HepG2 (cell line): ENCODE measurements around the gene TOMM7. TPM values are rescaled to one million over a fixed set of nuclear protein-coding genes. Genes with fewer than 3 reads are reported as not detected.

Experiments used
- ATAC-seq: fragments of 200-7000 bp; cut with Tn5 transposase; 3 replicates; pipeline ENCODE4 v1.9.1; 2020; ENCODE audit warnings: mild to moderate bottlenecking, moderate library complexity
- BruUV-seq: library from RNA; stranded (reverse); fragments of 400-500 nt; replicated peaks from 2 replicates; lab custom pipeline; 2021; lab: Mats Ljungman, UMichigan
- CTCF ChIA-PET: fragments of 300-600 bp; formaldehyde crosslinking; extraction: SDS; loops from one replicate; lab custom pipeline; 2021; ENCODE audit warnings: low total read pairs, inconsistent platforms, low intra/inter-chr PET ratio; lab: Yijun Ruan, JAX
- POLR2A ChIA-PET: fragments of 350-600 bp; sonication (Branson Sonifier 250); formaldehyde crosslinking; loops from one replicate; lab custom pipeline; 2020; ENCODE audit warnings: antibody characterized with exemption, inconsistent platforms; lab: Yijun Ruan, JAX
- DNase-seq: peaks from one replicate; pipeline ENCODE4 v3.0.0-alpha.2; 2015; ENCODE audit warnings: low spot score
- FAIRE-seq: peaks from 3 replicates; lab custom pipeline; 2011; peaks lifted over from hg19 to GRCh38; lab: Jason Lieb, UNC
- H2AFZ ChIP-seq: one replicate; pipeline ENCODE4 v1.6.1; 2011; ENCODE audit warnings: low read length, inconsistent platforms
- H3K27ac ChIP-seq: fragments of 300-600 bp; 3 replicates; pipeline ENCODE4 v1.8.0; 2011; ENCODE audit warnings: mixed run types, mild to moderate bottlenecking, mixed read lengths, low read length, inconsistent platforms; ENCODE audit not compliant: insufficient read depth; ENCODE audit errors: extremely low read length
- H3K27me3 ChIP-seq, 2 experiments: fragments of 200-600 bp in 1 of 2; 2 replicates in 1 of 2; 3 replicates in 1 of 2; pipeline versions ENCODE4 v1.6.0 to v1.8.0; 2011; ENCODE audit warnings: low read length in 2 of 2, mild to moderate bottlenecking in 2 of 2, moderate library complexity in 2 of 2, inconsistent platforms in 1 of 2; ENCODE audit not compliant: insufficient read depth in 2 of 2, control insufficient read depth in 1 of 2
- H3K36me3 ChIP-seq, 2 experiments: fragments of 200-600 bp in 1 of 2; replicated peaks in 1 of 2; 2 replicates in 1 of 2; 3 replicates in 1 of 2; pipeline versions ENCODE4 v1.5.1 to v1.8.0; 2011; ENCODE audit warnings: low read length in 2 of 2, inconsistent platforms in 1 of 2; ENCODE audit not compliant: insufficient read depth in 2 of 2, control insufficient read depth in 1 of 2
- H3K4me1 ChIP-seq: 2 replicates; pipeline ENCODE4 v1.5.1; 2012; ENCODE audit warnings: low read length, inconsistent platforms; ENCODE audit not compliant: insufficient read depth
- H3K4me2 ChIP-seq: 2 replicates; pipeline ENCODE4 v1.6.0; 2011; ENCODE audit warnings: low read depth, low read length, inconsistent platforms
- H3K4me3 ChIP-seq, 3 experiments: fragments of 200-600 bp in 1 of 3; sonication (generic), shearing (Covaris generic) in 1 of 3; replicated peaks in 1 of 3; 2 replicates each; pipeline ENCODE4 v1.5.1; 2011 to 2016; ENCODE audit warnings: low read length in 3 of 3, inconsistent platforms in 2 of 3, low read depth in 2 of 3, mild to moderate bottlenecking in 2 of 3, control low read depth in 1 of 3, mixed read lengths in 1 of 3; ENCODE audit not compliant: insufficient read depth in 1 of 3
- H3K79me2 ChIP-seq: one replicate; pipeline ENCODE4 v1.6.1; 2011; ENCODE audit warnings: low read length, inconsistent platforms; ENCODE audit not compliant: insufficient read depth
- H3K9ac ChIP-seq: 2 replicates; pipeline ENCODE4 v1.6.0; 2011; ENCODE audit warnings: mild to moderate bottlenecking, low read depth, low read length, inconsistent platforms; ENCODE audit not compliant: insufficient read depth
- H3K9me3 ChIP-seq: 2 replicates; pipeline ENCODE4 v1.5.1; 2012; ENCODE audit warnings: mild to moderate bottlenecking, low read length
- H4K20me1 ChIP-seq: 2 replicates; pipeline ENCODE4 v1.6.0; 2011; ENCODE audit warnings: inconsistent platforms, mild to moderate bottlenecking, low read length, moderate library complexity; ENCODE audit not compliant: insufficient read depth
- CTCF ChIP-seq: sonication (generic); formaldehyde crosslinking; IDR thresholded peaks from 2 replicates; pipeline ENCODE4 v1.5.0; 2020; ENCODE audit warnings: mild to moderate bottlenecking, missing genetic modification reagents, moderate library complexity
- UBTF ChIP-seq: sonication (generic); formaldehyde crosslinking; IDR thresholded peaks from 2 replicates; pipeline ENCODE4 v1.4.0; 2020; ENCODE audit warnings: mild to moderate bottlenecking, missing genetic modification reagents
- ZNF124 ChIP-seq: sonication (generic); formaldehyde crosslinking; IDR thresholded peaks from 2 replicates; pipeline ENCODE4 v1.4.0; 2020; ENCODE audit warnings: missing genetic modification reagents
- ZNF281 ChIP-seq: sonication (generic); formaldehyde crosslinking; IDR thresholded peaks from 2 replicates; pipeline ENCODE4 v1.4.0; 2020; ENCODE audit warnings: missing genetic modification reagents, borderline replicate concordance
- ZNF337 ChIP-seq: sonication (generic); formaldehyde crosslinking; IDR thresholded peaks from 2 replicates; pipeline ENCODE4 v1.5.1; 2020; ENCODE audit warnings: missing genetic modification reagents, low read depth, mild to moderate bottlenecking, borderline replicate concordance
- ZNF7 ChIP-seq: IDR thresholded peaks from 2 replicates; pipeline ENCODE4 v1.6.1; 2016; ENCODE audit warnings: missing biosample characterization, missing genetic modification reagents
- WGBS: methylation state at CpG from one replicate; pipeline ENCODE4 v1.1.6; 2017; ENCODE audit warnings: low lambda C conversion rate; 5-methylcytosine and 5-hydroxymethylcytosine counted together
- in situ Hi-C: cut with HindIII; loops from 2 replicates; pipeline ENCODE4 v1.10.0; 2017; ENCODE audit warnings: low pct_unique_long_range_greater_than_20kb; ENCODE audit not compliant: extremely low pct_ligation_motif_present
- intact Hi-C: fragments of 100-400 bp; cut with micrococcal nuclease; formaldehyde crosslinking; loops from one replicate; pipeline ENCODE4 v1.10.0; 2022; ENCODE audit not compliant: unreplicated experiment
- polyA plus RNA-seq, 8 experiments: library from polyadenylated mRNA; depleted of rRNA in 3 of 8; stranded (reverse) in 7 of 8; unstranded in 1 of 8; fragments of >200 nt; fragmentation: Illumina TruSeq in 4 of 8; extraction: Trizol in 4 of 8; gene quantifications; 2 replicates each; pipeline versions ENCODE4 v1.2.1 to v1.2.3, GENCODE V29; 2011 to 2016; ENCODE audit warnings: low read depth in 4 of 8, missing spikeins in 1 of 8, mixed read lengths in 1 of 8; ENCODE audit not compliant: insufficient read depth in 1 of 8
- total RNA-seq, 5 experiments: library from RNA; depleted of rRNA; stranded (reverse); fragments of >200 nt; fragmentation: Illumina TruSeq; extraction: Trizol; gene quantifications; 2 replicates each; pipeline ENCODE4 v1.2.3, GENCODE V29; 2016; ENCODE audit warnings: low read depth in 1 of 5

TOMM7 gene
- total and polyA plus RNA-seq, 2 of the 13 experiments (the other 11 are each of a cell fraction or from before 2014, with no cell fraction given): 251 to 369 TPM

GRCh38 chr7:22771872-22772228, 50.8 kb downstream of the TOMM7 start:
- CTCF ChIA-PET: no interaction called here

More at GRCh38 chr7:22771872-22772228, 50.8 kb downstream of the TOMM7 start:
- Histone ChIP-seq H3K27me3 (no peaks in the 10 kb centered on the region), H4K20me1 (no peaks in the 10 kb centered on the region), H3K9me3 (no peaks in the 10 kb centered on the region), H3K4me3 (no peak overlapping the region), H3K79me2 (no peaks in the 10 kb centered on the region), H3K36me3 (no peaks in the 10 kb centered on the region), H3K9ac (no peak overlapping the region), H2AFZ (no peak overlapping the region), H3K4me2 (no peak overlapping the region), H3K27ac (no peak overlapping the region), H3K4me1 (peaks cover 28% of the 10 kb centered on the region)
- no TSS peak for BruUV-seq
- intact Hi-C loops: no loop called here
- 25% methylated on average over 4 of the region's 4 CpGs for WGBS
- ATAC-seq (no peak), FAIRE-seq (no peak), DNase-seq (no peak)
- POLR2A ChIA-PET: no interaction called here
- in situ Hi-C loops: no loop called here
- TF ChIP-seq ZNF7 (CRISPR knock-in tag) (no peak), ZNF337 (CRISPR knock-in tag) (no peak), ZNF124 (no peak), CTCF (CRISPR knock-in tag) (no peak), UBTF (no peak), ZNF281 (CRISPR knock-in tag) (no peak)
